ENCODE results near the gene CYP3A4. TPM values are rescaled to one million over a fixed set of nuclear protein-coding genes. Genes with fewer than 3 reads are reported as not detected.
"Not testable (repeated sequence)": the region's sequence is repeated elsewhere in the genome, so short reads cannot be mapped to it uniquely, and the experiment has no call there.

CYP3A4 gene
- total RNA-seq, 1 donor from 2014 or later: not detected

GRCh38 chr7:99780588-99780987, 3.4 kb downstream of the CYP3A4 start:
- TF ChIP-seq CTCF (IDR thresholded peaks at IDR 0.05; ENCODE audit: insufficient read depth, low read length, poor library complexity, severe bottlenecking): no peak
- Histone ChIP-seq H3K4me3 (ENCODE audit: low read depth, low read length) (no peak overlapping the region), H3K36me3 (ENCODE audit: control insufficient read depth, insufficient read depth, low read length) (no peaks in the 10 kb centered on the region), H3K27me3 (ENCODE audit: control insufficient read depth, insufficient read depth, low read length) (no peaks in the 10 kb centered on the region)
- no peak for DNase-seq (ENCODE audit: low read depth)

- Histone ChIP-seq H3K4me3 (ENCODE audit: low read depth, low read length) (no peak overlapping the region), H3K27me3 (ENCODE audit: control insufficient read depth, insufficient read depth, low read length) (no peaks in the 10 kb centered on the region), H3K36me3 (ENCODE audit: control insufficient read depth, insufficient read depth, low read length) (no peaks in the 10 kb centered on the region)
- TF ChIP-seq CTCF (IDR thresholded peaks at IDR 0.05; ENCODE audit: insufficient read depth, low read length, poor library complexity, severe bottlenecking): no peak
- DNase-seq (ENCODE audit: low read depth): no peak
Measured at GRCh38 chr7:99779949-99780348, 4.0 kb downstream of the CYP3A4 start.

- H3K4me3 ChIP-seq (ENCODE audit: low read depth, low read length): no peak overlapping the region
- H3K27me3 ChIP-seq (ENCODE audit: control insufficient read depth, insufficient read depth, low read length): no peaks in the 10 kb centered on the region
- DNase-seq (ENCODE audit: low read depth): no peak
- H3K36me3 ChIP-seq (ENCODE audit: control insufficient read depth, insufficient read depth, low read length): no peaks in the 10 kb centered on the region
- TF ChIP-seq CTCF (IDR thresholded peaks at IDR 0.05; ENCODE audit: insufficient read depth, low read length, poor library complexity, severe bottlenecking): no peak
Measured at GRCh38 chr7:99778880-99779279, 5.1 kb downstream of the CYP3A4 start.

- H3K36me3 ChIP-seq (ENCODE audit: control insufficient read depth, insufficient read depth, low read length); H3K27me3 ChIP-seq (ENCODE audit: control insufficient read depth, insufficient read depth, low read length); DNase-seq (ENCODE audit: low read depth); H3K4me3 ChIP-seq (ENCODE audit: low read depth, low read length): not testable (repeated sequence)
Measured at GRCh38 chr7:99773395-99773794, 10.6 kb downstream of the CYP3A4 start.

GRCh38 chr7:99772565-99772964, 11.4 kb downstream of the CYP3A4 start:
- H3K4me3 ChIP-seq (ENCODE audit: low read depth, low read length): no peak overlapping the region
- no peaks in the 10 kb centered on the region for H3K36me3 ChIP-seq (ENCODE audit: control insufficient read depth, insufficient read depth, low read length)
- DNase-seq (ENCODE audit: low read depth): peak; percentile 19
- no peaks in the 10 kb centered on the region for H3K27me3 ChIP-seq (ENCODE audit: control insufficient read depth, insufficient read depth, low read length)
- no peak for TF ChIP-seq CTCF (IDR thresholded peaks at IDR 0.05; ENCODE audit: insufficient read depth, low read length, poor library complexity, severe bottlenecking)

GRCh38 chr7:99769494-99769893, 14.5 kb downstream of the CYP3A4 start:
- not testable (repeated sequence) for H3K4me3 ChIP-seq (ENCODE audit: low read depth, low read length); H3K27me3 ChIP-seq (ENCODE audit: control insufficient read depth, insufficient read depth, low read length); DNase-seq (ENCODE audit: low read depth); H3K36me3 ChIP-seq (ENCODE audit: control insufficient read depth, insufficient read depth, low read length)

GRCh38 chr7:99768471-99768870, 15.5 kb downstream of the CYP3A4 start:
- H3K4me3 ChIP-seq (ENCODE audit: low read depth, low read length): no peak overlapping the region
- TF ChIP-seq CTCF (IDR thresholded peaks at IDR 0.05; ENCODE audit: insufficient read depth, low read length, poor library complexity, severe bottlenecking): no peak
- DNase-seq (ENCODE audit: low read depth): no peak
- H3K36me3 ChIP-seq (ENCODE audit: control insufficient read depth, insufficient read depth, low read length): no peaks in the 10 kb centered on the region
- H3K27me3 ChIP-seq (ENCODE audit: control insufficient read depth, insufficient read depth, low read length): no peaks in the 10 kb centered on the region

All from kidney epithelial cell (primary cell).